ENCODE measurements around the gene EIF5A.

- TF ChIP-seq POLR2A (IDR thresholded peaks at IDR 0.05) (no peak), CTCF (IDR thresholded peaks at IDR 0.05) (no peak), POLR2AphosphoS5 (IDR thresholded peaks at IDR 0.05) (no peak)
These were observed 12.7 kb upstream of the EIF5A start, which contains the start of gene YBX2 for GRCh38 chr17:7294614-7295153.
